Measurements from ENCODE around the gene COL6A1.
A peak's percentile ranks its signal among the peaks of the same experiment; 100 is the strongest.
"Not testable (repeated sequence)": the region's sequence is repeated elsewhere in the genome, so short reads cannot be mapped to it uniquely, and the experiment has no call there.

Gene COL6A1

DNA sequence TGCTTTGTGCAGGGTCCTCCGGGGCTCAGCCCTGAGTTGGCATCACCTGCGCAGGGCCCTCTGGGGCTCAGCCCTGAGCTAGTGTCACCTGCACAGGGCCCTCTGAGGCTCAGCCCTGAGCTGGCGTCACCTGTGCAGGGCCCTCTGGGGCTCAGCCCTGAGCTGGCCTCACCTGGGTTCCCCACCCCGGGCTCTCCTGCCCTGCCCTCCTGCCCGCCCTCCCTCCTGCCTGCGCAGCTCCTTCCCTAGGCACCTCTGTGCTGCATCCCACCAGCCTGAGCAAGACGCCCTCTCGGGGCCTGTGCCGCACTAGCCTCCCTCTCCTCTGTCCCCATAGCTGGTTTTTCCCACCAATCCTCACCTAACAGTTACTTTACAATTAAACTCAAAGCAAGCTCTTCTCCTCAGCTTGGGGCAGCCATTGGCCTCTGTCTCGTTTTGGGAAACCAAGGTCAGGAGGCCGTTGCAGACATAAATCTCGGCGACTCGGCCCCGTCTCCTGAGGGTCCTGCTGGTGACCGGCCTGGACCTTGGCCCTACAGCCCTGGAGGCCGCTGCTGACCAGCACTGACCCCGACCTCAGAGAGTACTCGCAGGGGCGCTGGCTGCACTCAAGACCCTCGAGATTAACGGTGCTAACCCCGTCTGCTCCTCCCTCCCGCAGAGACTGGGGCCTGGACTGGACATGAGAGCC lies 22.7 kb downstream of the COL6A1 start:
- no peak for ATAC-seq (ENCODE audit: insufficient read depth, low read depth)
- Histone ChIP-seq H3K4me3 (ENCODE audit: low read depth in 1 of 2, low read length in 2 of 2) (no peak overlapping the region), H3K9ac (ENCODE audit: low read depth, low read length) (no peak overlapping the region), H3K4me2 (ENCODE audit: insufficient read depth, low read length) (no peak overlapping the region), H4K20me1 (ENCODE audit: insufficient read depth, low read length) (no peaks in the 10 kb centered on the region), H2AFZ (ENCODE audit: low read depth, low read length) (no peak overlapping the region), H3K27me3 (ENCODE audit: insufficient read depth, low read length, poor library complexity) (no peaks in the 10 kb centered on the region), H3K9me3 (ENCODE audit: insufficient read depth, low read length, severe bottlenecking) (no peaks in the 10 kb centered on the region), H3K36me3 (ENCODE audit: insufficient read depth, low read length) (no peaks in the 10 kb centered on the region), H3K27ac (ENCODE audit: low read length) (no peak overlapping the region), H3K4me1 (ENCODE audit: insufficient read depth, low read length) (no peaks in the 10 kb centered on the region), H3K79me2 (ENCODE audit: insufficient read depth, low read length) (no peaks in the 10 kb centered on the region)
- peak; percentile 2 for DNase-seq
- TF ChIP-seq, protein P1, sequence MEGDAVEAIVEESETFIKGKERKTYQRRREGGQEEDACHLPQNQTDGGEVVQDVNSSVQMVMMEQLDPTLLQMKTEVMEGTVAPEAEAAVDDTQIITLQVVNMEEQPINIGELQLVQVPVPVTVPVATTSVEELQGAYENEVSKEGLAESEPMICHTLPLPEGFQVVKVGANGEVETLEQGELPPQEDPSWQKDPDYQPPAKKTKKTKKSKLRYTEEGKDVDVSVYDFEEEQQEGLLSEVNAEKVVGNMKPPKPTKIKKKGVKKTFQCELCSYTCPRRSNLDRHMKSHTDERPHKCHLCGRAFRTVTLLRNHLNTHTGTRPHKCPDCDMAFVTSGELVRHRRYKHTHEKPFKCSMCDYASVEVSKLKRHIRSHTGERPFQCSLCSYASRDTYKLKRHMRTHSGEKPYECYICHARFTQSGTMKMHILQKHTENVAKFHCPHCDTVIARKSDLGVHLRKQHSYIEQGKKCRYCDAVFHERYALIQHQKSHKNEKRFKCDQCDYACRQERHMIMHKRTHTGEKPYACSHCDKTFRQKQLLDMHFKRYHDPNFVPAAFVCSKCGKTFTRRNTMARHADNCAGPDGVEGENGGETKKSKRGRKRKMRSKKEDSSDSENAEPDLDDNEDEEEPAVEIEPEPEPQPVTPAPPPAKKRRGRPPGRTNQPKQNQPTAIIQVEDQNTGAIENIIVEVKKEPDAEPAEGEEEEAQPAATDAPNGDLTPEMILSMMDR (IDR thresholded peaks at IDR 0.05; ENCODE audit: borderline replicate concordance, extremely low read depth, low read length, poor library complexity, severe bottlenecking) = no peak
- no peak for TF ChIP-seq EZH2 (IDR thresholded peaks at IDR 0.05; ENCODE audit: borderline replicate concordance, low read depth, low read length, severe bottlenecking)

DNA sequence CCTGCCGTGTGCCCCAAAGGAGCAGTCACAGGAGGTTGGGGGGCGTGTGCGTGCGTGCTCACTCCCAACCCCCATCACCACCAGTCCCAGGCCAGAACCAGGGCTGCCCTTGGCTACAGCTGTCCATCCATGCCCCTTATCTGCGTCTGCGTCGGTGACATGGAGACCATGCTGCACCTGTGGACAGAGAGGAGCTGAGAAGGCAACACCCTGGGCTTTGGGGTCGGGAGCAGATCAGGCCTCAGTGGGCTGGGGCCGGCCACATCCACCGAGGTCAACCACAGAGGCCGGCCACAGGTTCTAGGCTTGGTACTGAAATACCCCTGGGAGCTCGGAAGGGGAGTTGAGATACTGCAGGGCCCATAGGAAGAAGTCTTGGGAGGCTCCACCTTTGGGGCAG lies 23.5 kb downstream of the COL6A1 start:
- no peaks in the 10 kb centered on the region for H3K36me3 ChIP-seq (ENCODE audit: insufficient read depth, low read length)
- TF ChIP-seq EZH2 (IDR thresholded peaks at IDR 0.05; ENCODE audit: borderline replicate concordance, low read depth, low read length, severe bottlenecking) = no peak
- TF ChIP-seq, protein P1 (IDR thresholded peaks at IDR 0.05; ENCODE audit: borderline replicate concordance, extremely low read depth, low read length, poor library complexity, severe bottlenecking) = no peak
- no peak for DNase-seq

DNA sequence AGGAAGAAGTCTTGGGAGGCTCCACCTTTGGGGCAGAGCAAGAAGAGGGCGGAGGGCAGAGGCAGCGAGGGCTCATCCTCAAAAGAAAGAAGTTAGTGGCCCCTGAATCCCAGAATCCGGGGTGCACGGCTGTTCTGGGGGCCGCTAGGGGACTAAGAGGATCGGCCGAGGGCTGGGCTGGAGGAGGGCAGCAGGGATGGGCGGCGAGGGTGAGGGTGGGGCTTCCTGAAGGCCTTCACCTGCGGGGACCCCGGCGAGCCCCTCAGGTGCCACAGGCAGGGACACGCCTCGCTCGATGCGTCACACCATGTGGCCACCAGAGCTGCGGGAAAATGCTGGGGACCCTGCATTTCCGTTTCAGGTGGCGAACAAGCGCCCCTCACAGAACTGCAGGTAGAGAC lies 23.9 kb downstream of the COL6A1 start:
- Histone ChIP-seq H3K9me3 (ENCODE audit: insufficient read depth, low read length, severe bottlenecking) (no peaks in the 10 kb centered on the region), H3K79me2 (ENCODE audit: insufficient read depth, low read length) (no peaks in the 10 kb centered on the region), H3K9ac (ENCODE audit: low read depth, low read length) (no peak overlapping the region), H3K36me3 (ENCODE audit: insufficient read depth, low read length) (no peaks in the 10 kb centered on the region), H4K20me1 (ENCODE audit: insufficient read depth, low read length) (no peaks in the 10 kb centered on the region; the same call in 1 of the 2 replicates), H3K27me3 (ENCODE audit: insufficient read depth, low read length, poor library complexity) (no peaks in the 10 kb centered on the region), H2AFZ (ENCODE audit: low read depth, low read length) (no peak overlapping the region), H3K4me1 (ENCODE audit: insufficient read depth, low read length) (no peaks in the 10 kb centered on the region), H3K4me2 (ENCODE audit: insufficient read depth, low read length) (no peak overlapping the region), H3K4me3 (ENCODE audit: low read depth in 1 of 2, low read length in 2 of 2) (no peak overlapping the region), H3K27ac (ENCODE audit: low read length) (no peak overlapping the region)
- DNase-seq = no peak
- TF ChIP-seq, protein P1 (IDR thresholded peaks at IDR 0.05; ENCODE audit: borderline replicate concordance, extremely low read depth, low read length, poor library complexity, severe bottlenecking) = no peak
- TF ChIP-seq EZH2 (IDR thresholded peaks at IDR 0.05; ENCODE audit: borderline replicate concordance, low read depth, low read length, severe bottlenecking) = no peak
- ATAC-seq (ENCODE audit: insufficient read depth, low read depth) = no peak

More for the DNA sequence above, 23.5 kb downstream of the COL6A1 start:
- H4K20me1 ChIP-seq (ENCODE audit: insufficient read depth, low read length) = no peaks in the 10 kb centered on the region; the same call in 1 of the 2 replicates
- H3K27ac ChIP-seq (ENCODE audit: low read length) = no peak overlapping the region
- H3K27me3 ChIP-seq (ENCODE audit: insufficient read depth, low read length, poor library complexity) = no peaks in the 10 kb centered on the region
- ATAC-seq (ENCODE audit: insufficient read depth, low read depth) = no peak
- H2AFZ ChIP-seq (ENCODE audit: low read depth, low read length) = no peak overlapping the region
- no peak overlapping the region for H3K9ac ChIP-seq (ENCODE audit: low read depth, low read length)
- H3K4me2 ChIP-seq (ENCODE audit: insufficient read depth, low read length) = no peak overlapping the region
- no peak overlapping the region for H3K4me3 ChIP-seq (ENCODE audit: low read depth in 1 of 2, low read length in 2 of 2)
- H3K79me2 ChIP-seq (ENCODE audit: insufficient read depth, low read length) = no peaks in the 10 kb centered on the region
- no peaks in the 10 kb centered on the region for H3K4me1 ChIP-seq (ENCODE audit: insufficient read depth, low read length)
- no peaks in the 10 kb centered on the region for H3K9me3 ChIP-seq (ENCODE audit: insufficient read depth, low read length, severe bottlenecking)

DNA sequence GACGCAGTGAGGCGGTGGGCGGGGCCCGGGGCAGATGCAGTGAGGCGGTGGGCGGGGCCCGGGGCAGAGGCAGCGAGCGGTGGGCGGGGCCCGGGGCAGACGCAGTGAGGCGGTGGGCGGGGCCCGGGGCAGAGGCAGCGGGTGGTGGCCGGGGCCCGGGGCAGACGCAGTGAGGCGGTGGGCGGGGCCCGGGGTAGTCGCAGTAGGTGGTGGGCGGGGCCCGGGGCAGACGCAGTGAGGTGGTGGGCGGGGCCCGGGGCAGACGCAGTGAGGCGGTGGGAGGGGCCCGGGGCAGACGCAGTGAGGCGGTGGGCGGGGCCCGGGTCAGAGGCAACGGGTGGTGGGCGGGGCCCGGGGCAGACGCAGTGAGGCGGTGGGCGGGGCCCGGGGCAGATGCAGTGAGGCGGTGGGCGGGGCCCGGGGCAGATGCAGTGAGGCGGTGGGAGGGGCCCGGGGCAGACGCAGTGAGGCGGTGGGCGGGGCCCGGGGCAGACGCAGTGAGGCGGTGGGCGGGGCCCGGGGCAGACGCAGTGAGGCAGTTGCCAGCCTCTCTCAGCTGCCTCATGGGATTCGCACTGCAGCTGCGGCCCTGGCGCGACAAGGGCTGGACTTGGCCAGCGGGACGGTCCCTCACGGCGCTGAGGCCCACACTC lies 24.4 kb downstream of the COL6A1 start:
- not testable (repeated sequence) for H3K36me3 ChIP-seq (ENCODE audit: insufficient read depth, low read length); H3K9ac ChIP-seq (ENCODE audit: low read depth, low read length); H2AFZ ChIP-seq (ENCODE audit: low read depth, low read length); ATAC-seq (ENCODE audit: insufficient read depth, low read depth); H3K27ac ChIP-seq (ENCODE audit: low read length); H3K79me2 ChIP-seq (ENCODE audit: insufficient read depth, low read length); H3K4me2 ChIP-seq (ENCODE audit: insufficient read depth, low read length); H4K20me1 ChIP-seq (ENCODE audit: insufficient read depth, low read length); H3K4me3 ChIP-seq (ENCODE audit: low read depth in 1 of 2, low read length in 2 of 2); DNase-seq; H3K27me3 ChIP-seq (ENCODE audit: insufficient read depth, low read length, poor library complexity); H3K9me3 ChIP-seq (ENCODE audit: insufficient read depth, low read length, severe bottlenecking); H3K4me1 ChIP-seq (ENCODE audit: insufficient read depth, low read length)
